Central memory CD8-positive, alpha-beta T cell (primary cell): ENCODE measurements around the gene ONECUT1.

ENCODE experiments used
- ATAC-seq: fragments of 150-1000 bp; cut with Tn5 transposase; replicated peaks from 2 replicates; pipeline ENCODE4 v1.10.0; 2022; ENCODE audit warnings: mild to moderate bottlenecking, moderate FRiP score, moderate number of reproducible peaks; ENCODE audit not compliant: poor library complexity, severe bottlenecking; ENCODE audit errors: extremely low read depth
- DNase-seq, 2 donors: peaks; one replicate each; pipeline ENCODE4 v3.0.0; 2021; ENCODE audit warnings: low spot score in 2 of 2
- H3K27ac Mint-ChIP-seq: one replicate; pipeline ENCODE4 v1.8.0; 2022; ENCODE audit warnings: low read depth, mild to moderate bottlenecking, moderate library complexity, mixed read lengths
- H3K27me3 Mint-ChIP-seq: one replicate; pipeline ENCODE4 v1.8.0; 2022; ENCODE audit warnings: mixed read lengths
- H3K36me3 Mint-ChIP-seq: one replicate; pipeline ENCODE4 v1.8.0; 2022; ENCODE audit warnings: mild to moderate bottlenecking, moderate library complexity, mixed read lengths; ENCODE audit not compliant: insufficient read depth
- H3K4me1 Mint-ChIP-seq: one replicate; pipeline ENCODE4 v1.8.0; 2022; ENCODE audit warnings: mixed read lengths
- H3K4me3 Mint-ChIP-seq: one replicate; pipeline ENCODE4 v1.8.0; 2022; ENCODE audit warnings: mild to moderate bottlenecking, moderate library complexity, mixed read lengths
- H3K9me3 Mint-ChIP-seq: one replicate; pipeline ENCODE4 v1.8.0; 2022; ENCODE audit warnings: mixed read lengths

The ONECUT1 gene

GRCh38 chr15:52803467-52804306 lies 13.6 kb upstream of the ONECUT1 start:
- DNase-seq (no peak), ATAC-seq (no peak)
- Mint-ChIP-seq H3K9me3 (no peaks in the 10 kb centered on the region), H3K4me1 (peaks cover 18% of the 10 kb centered on the region), H3K27ac (no peak overlapping the region), H3K4me3 (peak overlapping the region; percentile 75), H3K36me3 (peaks cover 7% of the 10 kb centered on the region), H3K27me3 (peaks cover 85% of the 10 kb centered on the region)

GRCh38 chr15:52803108-52803466 lies 13.0 kb upstream of the ONECUT1 start:
- no peak for ATAC-seq
- no peak for DNase-seq
- Mint-ChIP-seq H3K36me3 (peaks cover 7% of the 10 kb centered on the region), H3K4me3 (no peak overlapping the region), H3K9me3 (no peaks in the 10 kb centered on the region), H3K27ac (no peak overlapping the region), H3K27me3 (peaks cover 85% of the 10 kb centered on the region), H3K4me1 (peaks cover 18% of the 10 kb centered on the region)

GRCh38 chr15:52802110-52802509 lies 12.0 kb upstream of the ONECUT1 start:
- Mint-ChIP-seq H3K36me3 (peaks cover 7% of the 10 kb centered on the region), H3K27me3 (peaks cover 89% of the 10 kb centered on the region), H3K4me3 (no peak overlapping the region), H3K9me3 (no peaks in the 10 kb centered on the region), H3K27ac (no peak overlapping the region), H3K4me1 (peaks cover 18% of the 10 kb centered on the region)
- DNase-seq (no peak), ATAC-seq (no peak)

- no peak overlapping the region for H3K27ac Mint-ChIP-seq
Observed at GRCh38 chr15:52801748-52802085, 11.6 kb upstream of the ONECUT1 start.

GRCh38 chr15:52800828-52801747 lies 11.0 kb upstream of the ONECUT1 start:
- Mint-ChIP-seq H3K36me3 (peaks cover 7% of the 10 kb centered on the region), H3K4me1 (peaks cover 18% of the 10 kb centered on the region), H3K9me3 (no peaks in the 10 kb centered on the region), H3K27ac (peak overlapping the region; percentile 80), H3K4me3 (no peak overlapping the region), H3K27me3 (peaks cover 91% of the 10 kb centered on the region)
- ATAC-seq (no peak), DNase-seq (no peak)

More at GRCh38 chr15:52801748-52802085, 11.6 kb upstream of the ONECUT1 start:
- no peaks in the 10 kb centered on the region for H3K9me3 Mint-ChIP-seq
- H3K27me3 Mint-ChIP-seq: peaks cover 91% of the 10 kb centered on the region
- peaks cover 7% of the 10 kb centered on the region for H3K36me3 Mint-ChIP-seq
- DNase-seq (no peak), ATAC-seq (no peak)
- no peak overlapping the region for H3K4me3 Mint-ChIP-seq
- H3K4me1 Mint-ChIP-seq: peaks cover 18% of the 10 kb centered on the region

GRCh38 chr15:52799145-52799811 lies 9.1 kb upstream of the ONECUT1 start:
- Mint-ChIP-seq H3K4me3 (no peak overlapping the region), H3K36me3 (peaks cover 5% of the 10 kb centered on the region), H3K9me3 (no peaks in the 10 kb centered on the region), H3K27me3 (peaks cover 100% of the 10 kb centered on the region), H3K27ac (no peak overlapping the region), H3K4me1 (peaks cover 27% of the 10 kb centered on the region)
- DNase-seq (no peak), ATAC-seq (no peak)

GRCh38 chr15:52798529-52799101 lies 8.5 kb upstream of the ONECUT1 start:
- Mint-ChIP-seq H3K4me1 (peaks cover 23% of the 10 kb centered on the region), H3K27ac (no peak overlapping the region)

GRCh38 chr15:52797625-52798501 lies 7.7 kb upstream of the ONECUT1 start:
- no peak for ATAC-seq
- Mint-ChIP-seq H3K4me1 (peaks cover 19% of the 10 kb centered on the region), H3K27ac (no peak overlapping the region), H3K36me3 (peaks cover 5% of the 10 kb centered on the region), H3K9me3 (no peaks in the 10 kb centered on the region), H3K27me3 (peaks cover 100% of the 10 kb centered on the region), H3K4me3 (no peak overlapping the region)
- no peak for DNase-seq

More at GRCh38 chr15:52798529-52799101, 8.5 kb upstream of the ONECUT1 start:
- Mint-ChIP-seq H3K9me3 (no peaks in the 10 kb centered on the region), H3K36me3 (peaks cover 5% of the 10 kb centered on the region), H3K27me3 (peaks cover 100% of the 10 kb centered on the region), H3K4me3 (no peak overlapping the region)
- ATAC-seq: no peak
- no peak for DNase-seq

- Mint-ChIP-seq H3K27ac (peak overlapping the region; percentile 41), H3K9me3 (no peaks in the 10 kb centered on the region), H3K27me3 (peaks cover 100% of the 10 kb centered on the region), H3K36me3 (peaks cover 4% of the 10 kb centered on the region), H3K4me3 (no peak overlapping the region), H3K4me1 (peaks cover 19% of the 10 kb centered on the region)
- ATAC-seq: no peak
- no peak for DNase-seq
Observed at GRCh38 chr15:52796753-52797520, 6.8 kb upstream of the ONECUT1 start.

GRCh38 chr15:52796228-52796521 lies 6.0 kb upstream of the ONECUT1 start:
- Mint-ChIP-seq H3K27ac (no peak overlapping the region), H3K4me1 (peaks cover 19% of the 10 kb centered on the region), H3K9me3 (no peaks in the 10 kb centered on the region), H3K27me3 (peaks cover 100% of the 10 kb centered on the region), H3K4me3 (no peak overlapping the region), H3K36me3 (peaks cover 3% of the 10 kb centered on the region)
- DNase-seq (no peak), ATAC-seq (no peak)

GRCh38 chr15:52795464-52796227 lies 5.5 kb upstream of the ONECUT1 start:
- no peak for DNase-seq
- ATAC-seq: no peak
- peaks cover 1% of the 10 kb centered on the region for H3K36me3 Mint-ChIP-seq
- H3K9me3 Mint-ChIP-seq: no peaks in the 10 kb centered on the region
- no peak overlapping the region for H3K4me3 Mint-ChIP-seq
- peak overlapping the region; percentile 39 for H3K27ac Mint-ChIP-seq
- H3K27me3 Mint-ChIP-seq: peaks cover 95% of the 10 kb centered on the region
- peaks cover 14% of the 10 kb centered on the region for H3K4me1 Mint-ChIP-seq
